Myocyte (in vitro differentiated cells): ENCODE data around the gene MED25. TPM values are rescaled to one million over a fixed set of nuclear protein-coding genes. Genes with fewer than 3 reads are reported as not detected.

Experiments used
- DNase-seq: peaks from one replicate; pipeline ENCODE4 v3.0.0-alpha.2; 2012; ENCODE audit warnings: low read depth
- microRNA-seq: library from miRNA; unstranded; fragments of <30 nt; microRNA quantifications from one replicate; pipeline ENCODE4, GENCODE V29; 2016
- total RNA-seq: library from RNA; depleted of rRNA; stranded (reverse); fragments of >200 nt; gene quantifications from 2 replicates; pipeline ENCODE4 v1.2.3, GENCODE V29; 2014

Gene MED25
- total RNA-seq, 1 donor from 2014 or later, result 22.7 TPM

DNA sequence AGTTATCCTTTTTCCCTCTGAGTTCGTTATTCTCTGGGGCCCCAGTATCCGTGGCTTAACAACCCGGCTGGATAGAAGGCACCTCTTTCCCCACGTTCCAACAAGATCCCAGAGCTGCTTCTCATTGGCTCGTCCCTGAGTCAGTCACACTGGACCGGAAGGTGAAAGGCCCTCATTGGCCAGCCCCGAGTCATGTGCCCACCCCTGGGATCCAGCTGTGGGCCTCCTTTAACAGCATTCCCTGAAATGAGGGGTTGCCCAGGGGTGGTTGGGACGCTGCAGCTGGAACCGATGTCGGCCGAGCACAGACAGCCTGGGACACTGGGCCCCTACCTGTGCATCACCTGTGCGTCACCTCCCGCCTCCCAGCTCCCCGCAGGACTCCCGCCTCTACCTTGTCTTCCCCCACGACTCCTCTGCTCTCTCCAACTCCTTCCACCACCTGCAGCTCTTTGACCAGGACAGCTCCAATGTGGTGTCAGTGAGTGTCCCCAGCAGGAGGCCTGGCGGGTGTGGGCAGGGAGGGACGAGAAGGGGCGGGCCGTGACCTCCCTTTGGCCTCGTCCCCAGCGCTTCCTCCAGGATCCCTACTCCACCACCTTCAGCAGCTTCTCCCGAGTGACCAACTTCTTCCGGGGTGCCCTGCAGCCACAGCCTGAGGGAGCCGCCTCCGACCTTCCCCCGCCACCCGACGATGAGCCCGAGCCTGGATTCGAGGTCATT is 63.7 kb downstream of the MED25 start:
- no peak for DNase-seq

DNA sequence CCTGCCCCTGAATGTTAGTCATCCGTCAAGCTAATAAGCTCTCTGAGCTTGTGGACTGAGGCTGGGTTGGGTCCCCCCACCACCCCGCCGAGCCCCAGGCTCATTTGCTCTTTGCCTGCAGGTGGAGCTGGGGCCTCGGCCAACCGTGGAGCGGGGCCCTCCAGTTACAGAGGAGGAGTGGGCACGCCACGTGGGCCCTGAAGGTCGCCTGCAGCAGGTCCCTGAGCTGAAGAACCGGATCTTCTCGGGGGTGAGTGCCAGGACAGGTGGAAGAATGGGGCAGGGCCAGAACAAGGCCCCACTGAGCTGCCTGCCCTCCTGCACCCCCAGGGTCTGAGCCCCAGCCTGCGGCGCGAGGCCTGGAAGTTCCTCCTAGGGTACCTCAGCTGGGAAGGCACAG is 64.6 kb downstream of the MED25 start:
- DNase-seq, result no peak

DNA sequence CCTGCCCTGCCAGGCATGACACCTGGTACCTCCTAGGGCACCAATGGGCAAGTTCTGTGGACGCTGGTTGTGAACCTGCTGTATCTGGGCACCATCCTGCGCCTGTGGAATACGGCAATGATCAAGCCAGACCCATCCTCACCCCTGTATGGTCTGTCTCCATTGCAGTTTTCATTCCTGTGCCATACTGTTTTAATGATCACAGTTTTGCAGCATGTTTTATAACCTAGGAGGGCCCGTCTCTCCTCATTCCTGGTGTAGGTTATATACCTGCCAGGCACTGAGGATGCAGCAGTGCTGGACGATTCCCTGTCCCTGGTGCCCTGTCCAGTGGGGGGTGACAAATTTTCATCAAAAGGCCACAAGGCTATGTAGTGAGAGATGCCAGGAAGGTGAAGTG is 65.0 kb downstream of the MED25 start:
- DNase-seq, result no peak

DNA sequence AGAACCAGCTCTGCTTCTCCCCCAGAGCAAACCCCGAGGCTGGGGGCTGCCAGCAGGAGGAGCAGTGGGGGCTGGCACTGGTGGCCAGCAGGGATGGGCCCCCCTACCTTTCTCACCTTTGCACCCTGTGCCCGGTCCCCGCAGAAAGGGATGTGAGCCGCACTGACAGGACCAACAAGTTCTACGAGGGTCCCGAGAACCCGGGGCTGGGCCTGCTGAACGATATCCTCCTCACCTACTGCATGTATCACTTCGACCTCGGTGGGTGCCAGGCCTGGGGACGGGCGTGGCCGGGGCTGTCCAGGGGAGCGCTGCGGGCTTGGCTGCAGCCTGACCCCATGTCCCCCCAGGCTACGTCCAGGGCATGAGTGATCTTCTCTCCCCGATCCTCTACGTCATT is 66.0 kb downstream of the MED25 start:
- DNase-seq, result no peak

DNA sequence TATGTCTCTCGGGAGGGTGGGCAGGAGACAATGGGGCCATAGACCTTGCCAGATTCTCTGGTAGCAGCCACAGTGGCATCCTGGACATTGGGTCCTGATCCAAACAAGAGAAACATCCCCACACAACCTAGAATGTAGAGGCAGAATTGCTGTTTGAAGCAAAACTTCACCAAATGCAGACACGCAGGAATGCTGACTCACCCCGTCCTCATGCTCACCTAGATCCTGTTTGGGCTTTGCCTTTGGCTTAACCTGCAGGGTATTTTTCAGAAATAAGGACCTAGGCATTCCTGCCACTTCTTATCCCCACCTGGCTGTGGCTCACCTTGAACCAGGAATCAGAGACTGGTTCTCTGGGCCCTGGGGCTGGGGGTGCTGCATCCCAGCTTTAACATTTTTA is 66.7 kb downstream of the MED25 start:
- no peak for DNase-seq

Small RNAs within 50 kb of the gene (microRNA-seq; reads per million reads assigned to microRNA genes)
- gene MIR4749 (0.65 reads per million), gene MIR6799 (not detected), gene MIR6800 (not detected)

Other genes starting within 250 kb of the MED25 start
- 51.3 and 68.7 TPM in 2 replicates for gene NOSIP, start 237.7 kb upstream of the MED25 start, total RNA-seq
- 0.16 TPM in 1 of 2 replicates, not detected in the other for gene PRRG2, start 237.0 kb upstream of the MED25 start, total RNA-seq
- gene PRR12, start 227.1 kb upstream of the MED25 start, total RNA-seq, result 3.2 and 4.4 TPM in 2 replicates
- gene RRAS, start 178.1 kb upstream of the MED25 start, total RNA-seq, result 29.8 and 42.1 TPM in 2 replicates
- 26.9 and 33.8 TPM in 2 replicates for gene SCAF1, start 176.1 kb upstream of the MED25 start, total RNA-seq
- 34.7 and 35.8 TPM in 2 replicates for gene IRF3, start 152.4 kb upstream of the MED25 start, total RNA-seq
- gene BCL2L12, start 152.4 kb upstream of the MED25 start, total RNA-seq, result 11.4 and 11.8 TPM in 2 replicates
- 528 and 584 TPM in 2 replicates for gene PRMT1, start 141.0 kb upstream of the MED25 start, total RNA-seq
- gene ADM5, start 128.7 kb upstream of the MED25 start, total RNA-seq, result 0.99 and 1.3 TPM in 2 replicates
- 1.4 and 1.7 TPM in 2 replicates for gene CPT1C, start 127.2 kb upstream of the MED25 start, total RNA-seq
- not detected in 2 replicates for gene TSKS, start 55.0 kb upstream of the MED25 start, total RNA-seq
- 83.2 and 102 TPM in 2 replicates for gene AP2A1, start 51.3 kb upstream of the MED25 start, total RNA-seq
- gene FUZ, start 5.0 kb upstream of the MED25 start, total RNA-seq, result 22.6 and 26.7 TPM in 2 replicates
- 161 and 176 TPM in 2 replicates for gene PTOV1, start 32.9 kb downstream of the MED25 start, total RNA-seq
- gene PNKP, start 49.3 kb downstream of the MED25 start, total RNA-seq, result 31.1 and 38.2 TPM in 2 replicates
- gene AKT1S1, start 59.1 kb downstream of the MED25 start, total RNA-seq, result 25.0 and 25.5 TPM in 2 replicates
- 17.7 and 19.9 TPM in 2 replicates for gene TBC1D17, start 59.4 kb downstream of the MED25 start, total RNA-seq
- 0.35 and 0.83 TPM in 2 replicates for gene IL4I1, start 78.6 kb downstream of the MED25 start, total RNA-seq
- 31.9 and 32.8 TPM in 2 replicates for gene ATF5, start 110.9 kb downstream of the MED25 start, total RNA-seq
- 52.2 and 54.1 TPM in 2 replicates for gene NUP62, start 111.2 kb downstream of the MED25 start, total RNA-seq
- not detected in 2 replicates for gene SIGLEC11, start 142.9 kb downstream of the MED25 start, total RNA-seq
- gene VRK3, start 207.1 kb downstream of the MED25 start, total RNA-seq, result 14.7 and 19.0 TPM in 2 replicates
- gene ZNF473, start 207.7 kb downstream of the MED25 start, total RNA-seq, result 8.9 and 9.7 TPM in 2 replicates